HepG2 (cell line): ENCODE results near the gene OASL. TPM values are rescaled to one million over a fixed set of nuclear protein-coding genes. Genes with fewer than 3 reads are reported as not detected.

Experiments used
- ARID2 ChIP-seq: sonication (generic); formaldehyde crosslinking; IDR thresholded peaks from 2 replicates; pipeline ENCODE4 v1.8.1; 2022; ENCODE audit warnings: mild to moderate bottlenecking, missing genetic modification reagents, borderline replicate concordance
- ATF6 ChIP-seq: sonication (generic); formaldehyde crosslinking; conservative IDR thresholded peaks from 2 replicates; pipeline ENCODE4 v1.4.0; 2020; ENCODE audit warnings: missing genetic modification reagents
- CCDC6 ChIP-seq: sonication (generic); formaldehyde crosslinking; IDR thresholded peaks from 2 replicates; pipeline ENCODE4 v1.8.1; 2022; ENCODE audit warnings: mild to moderate bottlenecking, missing genetic modification reagents, moderate library complexity
- DNMT1 ChIP-seq: sonication (generic); formaldehyde crosslinking; IDR thresholded peaks from 2 replicates; pipeline ENCODE4 v1.5.1; 2020; ENCODE audit warnings: mild to moderate bottlenecking, missing genetic modification reagents
- DNMT3B ChIP-seq: conservative IDR thresholded peaks from 2 replicates; pipeline ENCODE4 v1.6.1; 2016; ENCODE audit warnings: missing biosample characterization, control low read depth
- FOXC1 ChIP-seq: sonication (generic); formaldehyde crosslinking; IDR thresholded peaks from 2 replicates; pipeline ENCODE4 v1.8.0; 2022; ENCODE audit warnings: mild to moderate bottlenecking, missing genetic modification reagents, borderline replicate concordance
- GLMP ChIP-seq: sonication (generic); formaldehyde crosslinking; IDR thresholded peaks from 2 replicates; pipeline ENCODE4 v1.9.0; 2021; ENCODE audit warnings: missing genetic modification reagents, mild to moderate bottlenecking, borderline replicate concordance
- MIXL1 ChIP-seq: IDR thresholded peaks from 2 replicates; pipeline ENCODE4 v1.6.1; 2016
- NKX3-1 ChIP-seq: sonication (generic); formaldehyde crosslinking; IDR thresholded peaks from 2 replicates; pipeline ENCODE4 v1.5.0; 2020; ENCODE audit warnings: missing genetic modification reagents
- PPARG ChIP-seq: conservative IDR thresholded peaks from 2 replicates; pipeline ENCODE4 v1.6.1; 2016; ENCODE audit warnings: missing biosample characterization, missing genetic modification reagents
- PREB ChIP-seq: sonication (generic); formaldehyde crosslinking; IDR thresholded peaks from 2 replicates; pipeline ENCODE4 v1.4.0; 2020; ENCODE audit warnings: missing genetic modification reagents
- RCOR2 ChIP-seq: IDR thresholded peaks from 2 replicates; pipeline ENCODE4 v1.6.1; 2016; ENCODE audit warnings: missing biosample characterization, missing genetic modification reagents
- RXRA ChIP-seq: sonication (generic); formaldehyde crosslinking; IDR thresholded peaks from 2 replicates; pipeline ENCODE4 v1.5.1; 2020; ENCODE audit warnings: missing genetic modification reagents
- SALL2 ChIP-seq: sonication (generic); formaldehyde crosslinking; IDR thresholded peaks from 2 replicates; pipeline ENCODE4 v1.8.1; 2023; ENCODE audit warnings: mild to moderate bottlenecking, missing genetic modification reagents, inconsistent platforms
- TAF1 ChIP-seq: sonication (generic); formaldehyde crosslinking; IDR thresholded peaks from 2 replicates; pipeline ENCODE4 v1.4.0; 2020; ENCODE audit warnings: missing genetic modification reagents
- TBP ChIP-seq: sonication (generic); formaldehyde crosslinking; IDR thresholded peaks from 2 replicates; pipeline ENCODE4 v1.5.0; 2020; ENCODE audit warnings: missing genetic modification reagents
- TBX2 ChIP-seq: sonication (generic); formaldehyde crosslinking; IDR thresholded peaks from 2 replicates; pipeline ENCODE4 v1.5.0; 2020; ENCODE audit warnings: missing genetic modification reagents, mild to moderate bottlenecking, borderline replicate concordance
- TEAD3 ChIP-seq: optimal IDR thresholded peaks from 2 replicates; pipeline ENCODE3; 2016; ENCODE audit warnings: borderline replicate concordance
- ZFP36L1 ChIP-seq: sonication (generic); formaldehyde crosslinking; IDR thresholded peaks from 2 replicates; pipeline ENCODE4 v1.8.0; 2022; ENCODE audit warnings: mild to moderate bottlenecking, missing genetic modification reagents, moderate library complexity
- ZNF24 ChIP-seq: fragments of 450-650 bp; IDR thresholded peaks from 2 replicates; pipeline ENCODE4 v1.6.1; 2017; ENCODE audit warnings: antibody characterized with exemption, mild to moderate bottlenecking
- ZNF333 ChIP-seq: sonication (generic); formaldehyde crosslinking; IDR thresholded peaks from 2 replicates; pipeline ENCODE4 v1.4.0; 2020; ENCODE audit warnings: mild to moderate bottlenecking, missing genetic modification reagents, borderline replicate concordance
- ZNF337 ChIP-seq: sonication (generic); formaldehyde crosslinking; IDR thresholded peaks from 2 replicates; pipeline ENCODE4 v1.5.1; 2020; ENCODE audit warnings: missing genetic modification reagents, low read depth, mild to moderate bottlenecking, borderline replicate concordance
- ZNF713 ChIP-seq: sonication (generic); formaldehyde crosslinking; IDR thresholded peaks from 2 replicates; pipeline ENCODE4 v1.4.0; 2020; ENCODE audit warnings: mild to moderate bottlenecking, missing genetic modification reagents
- ZNF749 ChIP-seq: sonication (generic); formaldehyde crosslinking; IDR thresholded peaks from 2 replicates; pipeline ENCODE4 v1.8.0; 2022; ENCODE audit warnings: mild to moderate bottlenecking, missing genetic modification reagents, moderate library complexity, borderline replicate concordance
- polyA plus RNA-seq, 8 experiments: library from polyadenylated mRNA; depleted of rRNA in 3 of 8; stranded (reverse) in 7 of 8; unstranded in 1 of 8; fragments of >200 nt; fragmentation: Illumina TruSeq in 4 of 8; extraction: Trizol in 4 of 8; gene quantifications; 2 replicates each; pipeline versions ENCODE4 v1.2.1 to v1.2.3, GENCODE V29; 2011 to 2016; ENCODE audit warnings: low read depth in 4 of 8, missing spikeins in 1 of 8, mixed read lengths in 1 of 8; ENCODE audit not compliant: insufficient read depth in 1 of 8
- total RNA-seq, 5 experiments: library from RNA; depleted of rRNA; stranded (reverse); fragments of >200 nt; fragmentation: Illumina TruSeq; extraction: Trizol; gene quantifications; 2 replicates each; pipeline ENCODE4 v1.2.3, GENCODE V29; 2016; ENCODE audit warnings: low read depth in 1 of 5

OASL gene
- total and polyA plus RNA-seq, 2 of the 13 experiments (the other 11 are each of a cell fraction or from before 2014, with no cell fraction given) = 0.11 to 0.22 TPM

GRCh38 chr12:120978296-120979219 is 60.5 kb downstream of the OASL start, which contains the start of gene HNF1A (continued):
- TF ChIP-seq GLMP (no peak), ATF6 (CRISPR knock-in tag) (0 out of 2 replicates have a peak, but pooled peaks have one; percentile 41), SALL2 (CRISPR knock-in tag) (peak; percentile 48; the same call in 1 of the 2 replicates), PPARG (peak; percentile 71; the same call in 1 of the 2 replicates), TBX2 (peak; percentile 45; the same call in 1 of the 2 replicates), ZNF749 (CRISPR knock-in tag) (0 out of 2 replicates have a peak, but pooled peaks have one; percentile 21), ZNF337 (peak; percentile 55; the same call in 1 of the 2 replicates), ZFP36L1 (CRISPR knock-in tag) (no peak; the same call in 1 of the 2 replicates), RCOR2 (CRISPR knock-in tag) (peak; percentile 74; the same call in 1 of the 2 replicates), NKX3-1 (CRISPR knock-in tag) (no peak; the same call in 1 of the 2 replicates), ZNF713 (CRISPR knock-in tag) (0 out of 2 replicates have a peak, but pooled peaks have one; percentile 73), MIXL1 (CRISPR knock-in tag) (no peak), TEAD3 (CRISPR knock-in tag) (peak; percentile 83), PREB (CRISPR knock-in tag) (no peak), ZNF24 (no peak), RXRA (CRISPR knock-in tag) (peak; percentile 46; the same call in 1 of the 2 replicates), ARID2 (CRISPR knock-in tag) (no peak), DNMT1 (CRISPR knock-in tag) (peak; percentile 8; the same call in 1 of the 2 replicates), CCDC6 (CRISPR knock-in tag) (no peak; the same call in 1 of the 2 replicates), ZNF333 (CRISPR knock-in tag) (peak; percentile 96; the same call in 1 of the 2 replicates), FOXC1 (CRISPR knock-in tag) (peak; percentile 71), DNMT3B (CRISPR knock-in tag) (0 out of 2 replicates have a peak, but pooled peaks have one; percentile 34), TBP (CRISPR knock-in tag) (no peak), TAF1 (CRISPR knock-in tag) (peak; percentile 62; the same call in 1 of the 2 replicates)
